ENCODE measurements around the gene MTTP. TPM values are rescaled to one million over a fixed set of nuclear protein-coding genes. Genes with fewer than 3 reads are reported as not detected.

Gene MTTP
- total RNA-seq, 1 experiment from 2014 or later: not detected

GRCh38 chr4:99587803-99588202 lies 13.2 kb downstream of the MTTP start:
- DNase-seq (ENCODE audit: low spot score): no peak
- in situ Hi-C loops (cut with HindIII; ENCODE audit: low sequenced_read_pairs): no loop called here

- no peak for DNase-seq (ENCODE audit: low spot score)
- in situ Hi-C loops (cut with HindIII; ENCODE audit: low sequenced_read_pairs): no loop called here
These were observed 17.1 kb downstream of the MTTP start for GRCh38 chr4:99591757-99592156.

- in situ Hi-C loops (cut with HindIII; ENCODE audit: low sequenced_read_pairs): no loop called here
These were observed 19.4 kb downstream of the MTTP start for GRCh38 chr4:99593781-99594641.

GRCh38 chr4:99594818-99595217 lies 20.2 kb downstream of the MTTP start:
- in situ Hi-C loops (cut with HindIII; ENCODE audit: low sequenced_read_pairs): no loop called here
- DNase-seq (ENCODE audit: low spot score): no peak

More at GRCh38 chr4:99593781-99594641, 19.4 kb downstream of the MTTP start:
- DNase-seq (ENCODE audit: low spot score): no peak

- DNase-seq (ENCODE audit: low spot score): no peak
- in situ Hi-C loops (cut with HindIII; ENCODE audit: low sequenced_read_pairs): no loop called here
These were observed 32.1 kb downstream of the MTTP start for GRCh38 chr4:99606716-99607115.

- DNase-seq (ENCODE audit: low spot score): no peak
- in situ Hi-C loops (cut with HindIII; ENCODE audit: low sequenced_read_pairs): no loop called here
These were observed 33.8 kb downstream of the MTTP start for GRCh38 chr4:99608417-99608816.

GRCh38 chr4:99610605-99611175 lies 36.1 kb downstream of the MTTP start:
- in situ Hi-C loops (cut with HindIII; ENCODE audit: low sequenced_read_pairs): no loop called here
- no peak for DNase-seq (ENCODE audit: low spot score)

GRCh38 chr4:99612281-99612680 lies 37.7 kb downstream of the MTTP start:
- in situ Hi-C loops (cut with HindIII; ENCODE audit: low sequenced_read_pairs): no loop called here
- DNase-seq (ENCODE audit: low spot score): no peak

GRCh38 chr4:99612704-99613103 lies 38.1 kb downstream of the MTTP start:
- in situ Hi-C loops (cut with HindIII; ENCODE audit: low sequenced_read_pairs): no loop called here
- no peak for DNase-seq (ENCODE audit: low spot score)

- no peak for DNase-seq (ENCODE audit: low spot score)
- in situ Hi-C loops (cut with HindIII; ENCODE audit: low sequenced_read_pairs): no loop called here
These were observed 39.9 kb downstream of the MTTP start for GRCh38 chr4:99614491-99614890.

GRCh38 chr4:99615170-99615820 lies 40.7 kb downstream of the MTTP start:
- in situ Hi-C loops (cut with HindIII; ENCODE audit: low sequenced_read_pairs): no loop called here
- DNase-seq (ENCODE audit: low spot score): no peak

- in situ Hi-C loops (cut with HindIII; ENCODE audit: low sequenced_read_pairs): no loop called here
- no peak for DNase-seq (ENCODE audit: low spot score)
These were observed 42.8 kb downstream of the MTTP start for GRCh38 chr4:99617374-99617773.

GRCh38 chr4:99622341-99622740 lies 47.7 kb downstream of the MTTP start:
- DNase-seq (ENCODE audit: low spot score): no peak
- in situ Hi-C loops (cut with HindIII; ENCODE audit: low sequenced_read_pairs): no loop called here

- no peak for DNase-seq (ENCODE audit: low spot score)
- in situ Hi-C loops (cut with HindIII; ENCODE audit: low sequenced_read_pairs): no loop called here
These were observed 49.6 kb downstream of the MTTP start for GRCh38 chr4:99624141-99624719.

- no peak for DNase-seq (ENCODE audit: low spot score)
- in situ Hi-C loops (cut with HindIII; ENCODE audit: low sequenced_read_pairs): no loop called here
These were observed 50.7 kb downstream of the MTTP start for GRCh38 chr4:99625369-99625768.

- in situ Hi-C loops (cut with HindIII; ENCODE audit: low sequenced_read_pairs): no loop called here
- no peak for DNase-seq (ENCODE audit: low spot score)
These were observed 53.4 kb downstream of the MTTP start for GRCh38 chr4:99628040-99628439.

GRCh38 chr4:99629962-99630554 lies 55.4 kb downstream of the MTTP start:
- DNase-seq (ENCODE audit: low spot score): no peak
- in situ Hi-C loops (cut with HindIII; ENCODE audit: low sequenced_read_pairs): no loop called here

- in situ Hi-C loops (cut with HindIII; ENCODE audit: low sequenced_read_pairs): no loop called here
- DNase-seq (ENCODE audit: low spot score): no peak
These were observed 56.3 kb downstream of the MTTP start for GRCh38 chr4:99630857-99631360.

- in situ Hi-C loops (cut with HindIII; ENCODE audit: low sequenced_read_pairs): no loop called here
- no peak for DNase-seq (ENCODE audit: low spot score)
These were observed 59.1 kb downstream of the MTTP start for GRCh38 chr4:99633772-99634171.

Measured in G401 (cell line).